Right renal pelvis (tissue), 4 donors: ENCODE data around the gene DMC1. TPM values are rescaled to one million over a fixed set of nuclear protein-coding genes. Genes with fewer than 3 reads are reported as not detected.

ENCODE experiments used
- DNase-seq, 4 donors: peaks; one replicate each; pipeline ENCODE4 v3.0.0-alpha.2; 2013; ENCODE audit warnings: low read depth in 4 of 4, low spot score in 3 of 4, missing footprints in 1 of 4
- polyA plus RNA-seq, 4 donors: library from polyadenylated mRNA; unstranded; fragments of 120-200 nt; gene quantifications; one replicate each; pipeline ENCODE4 v1.2.1, GENCODE V29; 2013; ENCODE audit not compliant: insufficient read length in 4 of 4

DMC1 gene
- polyA plus RNA-seq, 4 donors, result 4.1 to 5.3 (median 5.0) TPM

DNA sequence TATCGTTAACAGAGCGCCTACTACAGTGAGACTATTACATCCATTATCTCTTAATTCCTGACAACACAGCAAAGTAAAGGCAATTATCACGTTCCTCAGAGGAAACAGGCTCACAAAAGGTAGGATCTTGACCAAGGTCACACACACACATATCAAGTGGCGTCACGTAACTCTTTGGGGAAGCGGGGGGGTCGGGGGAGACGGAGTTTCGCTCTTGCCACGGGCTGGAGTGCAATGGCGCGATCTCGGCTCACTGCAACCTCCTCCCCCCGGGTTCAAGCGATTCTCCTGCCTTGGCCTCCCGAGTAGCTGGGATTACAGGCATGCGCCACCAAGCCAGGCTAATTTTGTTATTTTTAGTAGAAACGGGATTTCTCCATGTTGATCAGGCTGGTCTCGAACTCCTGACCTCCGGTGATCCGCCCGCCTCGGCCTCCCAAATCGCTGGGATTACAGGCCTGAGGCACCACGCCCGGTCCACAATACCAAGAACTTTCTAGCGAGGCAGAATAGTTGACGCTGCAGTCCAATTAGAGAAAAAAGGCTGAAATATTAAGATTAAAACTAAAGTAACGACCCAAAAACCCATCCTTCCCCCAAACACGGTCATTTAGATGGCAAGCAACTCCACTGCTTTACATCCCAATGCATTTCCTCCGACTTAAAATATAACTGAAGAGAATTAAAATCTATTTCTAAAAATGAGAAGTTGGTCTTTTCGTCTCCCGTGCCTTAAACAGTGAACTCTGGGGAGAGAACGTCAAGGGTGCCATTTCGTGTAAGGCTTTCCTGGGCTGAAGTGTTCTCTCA, 65.0 kb downstream of the DMC1 start:
- DNase-seq, result no peak

DNA sequence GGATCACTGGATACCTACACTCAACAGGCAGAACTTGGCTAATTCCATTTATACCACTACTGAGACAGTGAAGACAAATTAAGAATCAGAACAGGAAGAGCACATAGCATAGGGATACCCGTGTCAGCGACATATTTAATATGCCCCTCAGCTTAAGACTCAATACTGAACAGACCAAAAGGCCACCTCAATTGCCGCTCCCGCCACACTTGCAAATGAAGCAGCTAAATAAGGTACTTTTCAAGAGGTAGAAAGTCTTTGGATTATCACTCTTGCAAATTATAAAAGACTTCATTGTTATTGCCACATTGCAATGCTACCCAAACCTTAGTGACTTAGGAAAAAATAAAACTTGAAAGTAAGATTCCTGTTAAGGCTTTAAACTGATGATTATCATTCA, 67.0 kb downstream of the DMC1 start:
- no peak for DNase-seq

DNA sequence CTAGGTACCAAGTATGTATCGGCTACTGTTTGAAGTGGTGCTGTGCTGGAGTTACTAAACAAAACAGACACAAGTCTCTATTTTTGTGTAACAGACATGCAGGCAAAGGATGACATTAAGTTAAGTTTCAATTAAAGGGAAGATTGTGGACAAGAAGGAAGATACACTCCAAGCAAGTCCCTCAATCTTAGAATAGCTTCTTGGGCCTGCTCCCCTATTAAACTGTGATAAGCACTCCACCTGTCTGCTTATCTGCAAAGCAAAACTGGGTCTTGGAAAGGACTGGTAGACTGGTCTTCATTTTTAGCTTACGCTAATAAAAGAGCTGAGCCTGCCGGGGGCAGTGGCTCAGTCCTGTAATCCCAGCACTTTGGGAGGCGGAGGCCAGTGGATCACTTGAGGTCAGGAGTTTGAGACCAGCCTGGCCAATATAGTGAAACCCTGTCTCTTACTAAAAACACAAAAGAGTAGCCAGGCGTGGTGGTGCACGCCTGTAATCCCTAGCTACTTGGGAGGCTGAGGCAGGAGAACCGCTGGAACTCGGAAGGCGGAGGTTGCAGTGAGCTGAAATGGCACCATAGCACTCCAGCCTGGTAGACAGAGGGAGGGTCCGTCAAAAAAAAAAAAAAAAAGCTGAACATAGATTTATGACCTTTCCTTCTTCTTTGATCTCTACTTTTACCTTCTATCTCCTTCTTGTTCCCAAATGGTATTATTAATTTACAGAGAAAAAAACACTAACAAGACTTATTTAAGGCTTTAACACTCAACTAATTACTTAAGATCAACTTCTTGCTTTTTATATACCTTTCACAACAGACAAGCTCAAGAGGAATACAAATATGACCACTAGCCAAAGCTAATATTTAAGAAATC, 67.9 kb downstream of the DMC1 start:
- no peak for DNase-seq

DNA sequence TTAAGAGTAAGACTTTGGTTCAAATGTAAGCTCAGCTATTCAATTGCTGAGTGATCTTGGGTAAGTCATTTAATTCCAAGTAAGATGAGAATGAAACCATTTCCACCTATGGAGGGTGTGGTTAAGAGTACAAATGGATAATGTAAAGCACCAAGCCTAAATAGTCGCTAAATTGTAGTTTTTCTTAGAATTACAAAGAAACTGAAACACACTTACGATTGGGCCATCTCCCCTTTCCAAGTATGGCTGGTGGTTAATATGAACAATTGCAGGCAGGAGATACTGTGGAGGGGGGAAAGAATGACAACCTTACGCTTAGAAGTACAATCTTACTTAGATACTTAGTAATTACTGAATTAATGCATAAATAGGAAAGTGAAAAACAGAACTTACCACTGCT, 72.1 kb downstream of the DMC1 start:
- DNase-seq, result no peak

DNA sequence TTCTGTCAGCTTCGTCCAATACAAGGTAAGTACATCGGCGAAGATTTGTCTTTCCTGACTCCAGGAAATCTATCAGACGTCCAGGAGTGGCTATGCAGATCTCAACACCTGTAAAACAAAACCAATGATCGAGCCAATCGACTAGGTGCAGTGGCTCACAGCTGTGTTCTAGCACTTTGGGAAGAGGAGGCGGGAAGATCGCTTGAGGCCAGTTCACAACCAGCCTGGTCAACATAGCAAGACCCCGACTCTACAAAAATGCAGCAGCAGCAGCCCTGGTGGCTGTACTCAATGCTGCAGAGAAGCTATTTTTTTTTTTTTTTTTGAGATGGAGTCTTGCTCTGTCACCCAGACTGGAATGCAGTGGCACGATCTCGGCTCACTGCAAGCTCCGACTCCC, 75.0 kb downstream of the DMC1 start:
- no peak for DNase-seq

DNA sequence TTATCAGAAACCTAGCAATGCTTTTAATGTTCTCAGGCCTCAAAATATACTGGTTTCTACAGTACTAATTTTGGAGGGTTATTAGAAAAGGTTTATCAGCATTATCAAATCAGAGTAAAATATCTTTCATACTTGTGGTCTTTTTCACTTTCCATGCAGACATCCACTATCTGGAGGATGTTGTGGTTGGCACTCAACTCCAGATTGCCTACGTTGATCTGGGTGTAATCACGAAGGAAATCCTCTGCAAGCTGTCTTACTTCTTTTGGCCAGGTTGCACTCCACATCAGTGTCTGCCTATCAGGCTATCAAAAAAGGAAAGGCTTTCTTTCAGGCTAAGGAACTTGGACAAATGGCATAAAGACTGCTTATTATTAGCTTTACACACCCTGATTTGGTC, 75.5 kb downstream of the DMC1 start:
- DNase-seq, result no peak

DNA sequence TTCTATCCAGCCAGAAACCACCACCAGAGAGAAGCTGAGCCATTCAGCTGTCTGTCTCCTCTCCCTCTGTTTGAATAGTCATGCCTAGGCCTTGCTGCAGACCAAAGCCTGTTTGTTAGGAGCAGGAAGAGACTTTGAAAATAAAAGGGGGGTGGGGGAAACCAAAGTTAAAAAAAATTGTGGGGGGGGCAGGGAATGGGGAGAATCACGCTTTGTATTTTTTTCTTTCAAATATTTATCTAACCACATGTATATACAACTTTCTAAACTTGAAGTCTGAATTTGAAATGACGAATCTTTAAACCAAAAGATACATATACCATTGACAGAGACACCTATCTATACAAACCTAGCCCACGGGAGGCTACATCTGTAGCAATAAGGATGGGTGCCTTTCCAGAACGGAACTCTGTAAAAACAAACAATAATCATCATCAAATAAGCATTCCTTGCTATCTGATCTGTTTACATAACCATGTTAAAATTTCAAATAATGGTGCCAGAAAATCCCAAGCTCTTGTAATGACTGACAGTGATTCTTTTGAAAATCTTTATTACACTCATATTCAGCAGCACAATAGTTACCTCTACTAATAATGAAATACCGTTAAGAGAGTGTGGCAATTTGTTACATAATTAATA, 78.2 kb downstream of the DMC1 start:
- DNase-seq, result no peak

DNA sequence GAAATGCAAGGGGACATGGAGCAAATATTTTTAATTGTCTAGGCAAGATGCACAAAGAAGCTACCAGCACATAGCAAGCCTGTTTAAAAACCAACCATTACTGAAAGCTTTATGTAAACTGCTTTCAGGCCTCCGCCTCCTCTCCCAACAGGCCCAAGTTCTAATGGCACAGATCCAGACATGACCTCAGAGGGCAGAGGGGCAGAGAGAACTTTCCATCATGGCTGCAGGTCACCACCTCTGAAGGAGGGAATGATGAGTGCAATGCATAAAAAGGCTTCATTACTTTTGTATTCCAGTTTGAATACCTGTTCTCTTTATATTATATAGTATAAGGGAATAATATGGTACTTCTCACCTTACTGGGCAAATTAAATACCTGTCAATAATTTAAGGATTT, 79.1 kb downstream of the DMC1 start:
- DNase-seq, result no peak

DNA sequence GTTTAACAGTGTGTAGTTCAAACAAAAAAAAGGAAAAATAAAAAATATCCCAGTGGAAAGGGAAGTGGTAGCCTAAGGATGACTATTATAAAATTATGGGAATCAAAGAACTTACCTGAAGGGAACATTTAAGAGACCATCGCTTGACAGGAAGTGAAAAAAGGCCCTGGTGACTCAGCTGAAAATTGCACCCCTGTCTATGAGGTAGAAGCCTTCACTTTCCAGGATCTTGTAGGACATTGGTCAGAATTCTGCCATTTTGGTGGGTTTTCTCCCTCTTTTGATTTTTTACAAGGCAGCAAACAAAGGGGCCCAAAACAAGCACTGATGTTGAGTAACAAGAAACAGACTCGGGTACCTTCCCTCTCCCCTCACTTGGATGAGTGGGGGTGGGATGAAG, 79.5 kb downstream of the DMC1 start:
- no peak for DNase-seq

DNA sequence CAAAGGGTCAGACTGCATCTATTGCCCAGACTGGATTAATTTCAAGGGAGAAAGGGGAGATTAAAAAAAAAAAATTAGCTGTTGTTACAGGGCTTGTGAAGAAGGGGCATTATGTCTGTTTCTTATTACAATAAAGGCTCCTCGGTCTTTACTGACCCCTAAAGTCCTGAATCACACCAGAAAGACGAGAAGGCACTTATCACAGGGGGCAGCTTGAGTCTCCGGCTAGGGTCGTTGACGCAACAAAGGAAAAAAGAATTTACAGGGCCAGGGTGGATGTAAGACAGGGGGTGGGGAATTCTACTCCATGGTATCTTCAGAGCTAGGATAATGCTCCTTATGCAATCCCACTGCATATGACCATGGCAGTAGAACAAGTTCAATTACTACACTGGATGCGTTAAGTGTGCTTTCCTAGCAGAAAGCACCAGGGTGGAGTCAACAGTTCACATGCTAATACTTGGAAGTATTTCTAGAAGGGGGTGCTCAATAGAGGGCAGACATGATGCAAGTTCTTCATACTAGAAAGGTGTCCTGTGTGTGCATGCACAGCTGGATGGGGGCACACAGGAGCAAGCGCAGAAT, 80.3 kb downstream of the DMC1 start:
- no peak for DNase-seq

DNA sequence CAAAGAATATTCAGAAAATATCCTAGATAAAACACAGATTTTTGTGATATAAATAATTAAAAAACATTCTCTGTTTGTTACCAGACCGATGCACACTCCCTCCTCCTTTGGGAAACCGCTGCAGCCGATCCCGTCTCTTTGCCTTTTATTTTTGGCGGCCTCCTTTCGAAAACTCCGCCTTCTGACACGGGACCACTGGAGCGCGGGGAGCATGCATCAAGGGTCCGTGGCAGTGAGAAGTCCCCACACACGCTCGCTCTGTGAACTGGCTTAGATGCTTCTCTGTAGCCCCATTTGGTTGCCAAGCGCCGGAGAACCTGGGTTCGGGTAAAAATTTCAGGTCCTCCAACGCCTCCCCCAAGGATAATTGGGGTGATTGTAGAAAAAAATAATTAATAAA, 80.8 kb downstream of the DMC1 start:
- DNase-seq, result no peak

DNA sequence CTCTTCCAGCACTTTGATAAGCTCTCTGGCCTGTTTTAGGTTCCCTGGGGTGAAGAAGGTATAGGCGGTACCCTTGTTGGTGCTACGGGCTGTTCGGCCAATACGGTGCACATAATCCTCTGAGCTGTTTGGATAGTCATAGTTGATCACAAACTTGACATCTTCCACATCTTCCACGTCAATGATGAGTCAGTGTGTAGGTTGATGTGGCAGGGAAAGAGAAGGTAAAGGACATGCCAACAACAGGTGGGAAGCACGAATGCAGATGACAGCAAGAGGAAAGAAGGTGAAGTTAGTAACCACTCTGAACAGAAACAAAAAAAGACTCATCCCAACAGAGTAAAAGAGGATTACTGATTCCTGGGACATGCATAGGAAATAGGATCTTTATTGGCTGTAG, 82.0 kb downstream of the DMC1 start:
- no peak for DNase-seq

DNA sequence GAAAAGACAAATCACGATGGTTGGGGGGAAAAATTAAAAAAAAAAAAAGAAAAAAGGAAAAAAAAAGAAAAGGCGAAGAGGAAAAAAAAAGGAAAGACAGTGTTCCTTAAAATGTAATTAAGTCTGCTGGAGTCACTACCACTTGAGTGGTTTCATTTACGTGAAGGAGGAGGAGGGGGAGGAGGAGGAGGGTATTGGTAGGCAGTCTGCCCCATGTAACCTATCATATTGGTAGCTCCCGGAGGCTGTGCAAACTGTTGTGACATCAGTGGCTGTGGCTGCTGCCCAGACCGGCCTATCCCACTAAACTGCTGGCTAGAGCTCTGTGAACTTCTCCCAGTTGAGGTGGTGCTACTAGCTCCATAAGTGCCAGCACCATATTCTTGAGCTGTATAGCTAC, 84.2 kb downstream of the DMC1 start:
- no peak for DNase-seq

DNA sequence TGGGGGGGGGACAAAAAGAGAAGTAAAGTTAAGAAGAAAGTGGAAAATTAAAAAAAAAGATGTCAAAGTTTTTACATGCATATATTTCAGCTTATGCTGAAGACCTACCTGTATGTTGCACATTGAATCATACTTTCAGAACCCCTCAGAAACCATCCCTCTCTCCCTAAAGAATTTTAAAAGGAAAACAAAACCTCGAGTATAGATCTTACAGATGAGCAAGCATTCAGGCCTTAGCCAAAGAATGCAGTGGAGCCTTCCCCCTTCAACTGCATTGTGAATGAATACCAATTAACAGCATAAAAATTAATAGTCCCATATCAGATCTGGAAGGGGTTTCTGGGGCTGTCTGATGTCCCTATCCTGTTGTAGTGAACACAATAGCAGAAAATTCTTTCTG, 85.7 kb downstream of the DMC1 start:
- no peak for DNase-seq

DNA sequence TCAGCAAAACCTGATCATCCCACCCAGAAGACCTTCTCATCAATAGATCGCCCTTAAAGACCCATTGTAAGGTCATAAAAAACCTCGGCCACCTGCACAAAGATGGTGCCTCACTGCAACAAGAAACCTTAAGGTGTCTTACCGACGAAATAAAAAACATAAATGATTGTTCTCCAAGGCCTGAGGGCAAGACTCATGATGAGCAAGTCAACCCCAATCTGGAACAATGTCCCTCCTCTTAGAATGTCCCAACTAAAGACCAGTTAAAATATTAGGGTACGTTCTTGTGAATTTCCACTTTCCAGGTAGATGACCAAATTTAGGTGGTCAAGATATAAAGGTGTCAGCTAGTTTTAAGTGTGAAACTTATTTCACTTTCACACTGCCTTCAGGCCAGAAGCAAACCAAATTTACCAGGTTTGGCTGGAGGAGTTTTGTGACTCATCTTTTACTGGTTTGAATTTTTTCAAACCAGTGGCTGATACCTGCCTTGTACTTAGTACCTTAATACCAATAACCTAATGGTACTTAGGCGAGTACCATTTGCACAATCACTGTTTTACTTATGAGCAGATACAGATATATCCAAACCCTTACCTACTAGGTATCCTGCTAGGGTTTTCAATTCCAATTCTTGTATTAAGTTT, 87.2 kb downstream of the DMC1 start:
- DNase-seq, result no peak

DNA sequence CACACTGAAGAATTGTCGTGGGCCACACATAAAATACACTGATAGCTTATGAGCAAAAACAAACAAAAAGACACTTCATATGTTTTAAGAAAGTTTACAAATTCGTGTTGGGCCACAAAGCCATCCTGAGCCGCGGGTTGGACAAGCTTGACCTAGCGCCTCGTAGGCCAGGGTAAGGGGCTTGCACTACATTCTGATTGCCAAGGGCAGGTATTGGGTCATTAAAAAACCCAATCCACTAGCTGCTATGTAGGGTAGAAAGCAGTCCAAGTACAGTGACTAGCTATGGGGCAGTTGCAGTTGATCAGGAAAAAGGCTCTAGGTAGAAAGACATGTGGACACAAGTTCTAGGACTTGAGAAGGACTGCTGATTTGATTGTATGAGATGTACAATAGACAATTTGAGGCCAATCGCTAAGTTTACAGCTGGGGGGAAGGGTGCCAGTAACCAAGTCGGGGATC, 88.1 kb downstream of the DMC1 start:
- DNase-seq, result no peak

DNA sequence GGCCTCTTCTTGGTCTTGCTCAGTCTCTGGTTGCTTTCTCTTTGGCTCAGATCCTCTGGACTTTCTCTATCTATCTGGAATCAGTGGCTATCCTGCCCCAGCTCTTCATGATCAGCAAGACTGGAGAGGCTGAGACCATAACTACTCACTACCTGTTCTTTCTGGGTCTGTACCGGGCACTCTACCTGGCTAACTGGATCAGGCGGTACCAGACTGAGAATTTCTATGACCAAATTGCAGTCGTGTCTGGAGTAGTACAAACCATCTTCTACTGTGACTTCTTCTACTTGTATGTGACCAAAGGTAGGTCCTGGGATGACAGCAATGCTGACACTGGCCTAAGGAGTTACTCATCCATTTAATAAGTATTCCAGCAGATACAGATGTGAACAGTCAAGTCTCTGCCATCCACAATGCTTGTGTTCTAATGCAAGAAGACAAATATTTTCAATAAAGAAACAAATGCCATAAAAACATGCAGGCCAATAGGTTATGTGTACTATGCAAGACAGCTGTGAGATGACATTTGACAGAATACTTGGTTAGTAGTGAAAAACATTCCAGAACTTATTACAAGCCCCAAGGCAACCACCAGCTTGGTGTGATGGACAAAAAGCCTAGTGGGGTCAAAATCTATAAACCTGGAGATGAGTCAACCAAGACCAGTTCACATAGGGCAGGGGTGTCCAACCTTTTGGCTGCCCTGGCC, 88.7 kb downstream of the DMC1 start:
- DNase-seq, result no peak

DNA sequence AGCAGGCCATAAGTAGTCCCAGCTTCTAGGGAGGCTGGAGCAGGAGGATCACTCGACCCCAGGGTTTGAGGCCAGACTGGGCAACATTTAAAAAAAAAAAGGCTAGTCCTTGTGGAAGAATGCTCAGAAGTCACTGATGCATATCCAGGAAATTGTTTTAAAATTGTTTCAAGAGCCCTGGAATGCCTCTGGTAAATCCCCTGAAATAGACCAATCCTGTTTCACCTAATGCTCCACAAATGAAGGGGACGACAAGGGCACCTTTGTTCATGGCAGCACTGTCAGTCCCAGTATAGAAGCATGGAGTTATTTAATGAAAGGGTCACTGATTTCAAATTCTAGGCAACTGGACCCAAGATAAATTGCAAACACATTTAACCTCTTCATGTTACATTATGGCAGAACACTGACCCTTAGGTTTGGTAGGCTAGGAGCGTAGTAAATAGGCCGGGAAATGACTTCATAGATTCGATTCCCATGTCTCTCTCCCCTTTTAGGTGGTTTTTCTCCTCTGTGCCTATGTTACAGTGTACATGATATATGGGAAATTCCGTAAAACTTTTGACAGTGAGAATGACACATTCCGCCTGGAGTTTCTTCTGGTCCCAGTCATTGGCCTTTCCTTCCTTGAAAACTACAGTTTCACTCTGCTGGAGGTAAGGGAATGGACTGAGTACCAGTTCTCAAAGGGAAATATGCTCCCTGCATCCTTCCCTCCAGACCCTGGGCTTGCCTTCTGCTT, 90.7 kb downstream of the DMC1 start:
- no peak for DNase-seq

DNA sequence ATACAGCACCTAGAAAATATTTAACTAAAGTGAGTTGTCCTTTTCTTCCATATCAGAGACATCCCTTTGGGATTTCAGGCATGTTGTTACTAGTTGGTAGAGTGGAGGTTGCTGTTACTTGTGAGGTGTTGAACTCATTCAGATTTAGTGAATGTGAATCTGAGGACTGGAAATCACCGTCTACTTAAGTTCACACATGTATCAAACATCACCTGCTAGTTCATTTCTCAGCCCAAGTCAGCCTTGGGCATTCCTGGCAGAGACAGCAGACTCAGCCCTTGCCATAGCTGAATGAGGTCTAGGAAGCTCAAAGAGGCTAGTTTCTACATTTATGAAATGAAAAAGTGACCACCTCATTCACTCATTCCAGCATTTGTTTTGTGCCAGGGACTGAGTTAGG, 92.4 kb downstream of the DMC1 start:
- no peak for DNase-seq
